SH-SY5Y (cell line): ENCODE results near the gene BEND7.

ENCODE experiments used
- GATA2 ChIP-seq: IDR thresholded peaks from 2 replicates; pipeline ENCODE4 v1.6.1; 2011; ENCODE audit warnings: mild to moderate bottlenecking, low read depth, low read length
- GATA3 ChIP-seq: IDR thresholded peaks from 2 replicates; pipeline ENCODE4 v1.6.1; 2011; ENCODE audit warnings: low read depth, mild to moderate bottlenecking, low read length, moderate library complexity

GRCh38 chr10:13527864-13528122 is 1.0 kb downstream of the BEND7 start:
- TF ChIP-seq GATA2 (no peak), GATA3 (no peak)
